A549 (cell line): ENCODE measurements around the gene GMPR2. TPM values are rescaled to one million over a fixed set of nuclear protein-coding genes. Genes with fewer than 3 reads are reported as not detected.

Experiments
- ATAC-seq, 2 experiments: fragments of 200-7000 bp in 1 of 2; fragments of >200 bp in 1 of 2; cut with Nextera tagmentation in 1 of 2; cut with Tn5 transposase in 1 of 2; 3 replicates each; pipeline versions ENCODE4 v1.8.0 to v1.9.1; 2018 to 2020; ENCODE audit warnings: mild to moderate bottlenecking in 1 of 2, moderate library complexity in 1 of 2
- CTCF ChIA-PET: fragments of 300-600 bp; sonication (Branson Sonifier 250); formaldehyde crosslinking; extraction: SDS; loops from one replicate; lab custom pipeline; 2021; ENCODE audit warnings: antibody characterized with exemption, inconsistent platforms; lab: Yijun Ruan, JAX
- POLR2A ChIA-PET: fragments of 350-600 bp; formaldehyde crosslinking; extraction: SDS; loops from one replicate; lab custom pipeline; 2021; ENCODE audit warnings: antibody characterized with exemption, inconsistent platforms; lab: Yijun Ruan, JAX
- DNase-seq, 2 experiments: peaks; one replicate each; pipeline versions ENCODE4 v3.0.0 to v3.0.0-alpha.2; 2011 to 2016; ENCODE audit warnings: low read depth in 1 of 2, low spot score in 1 of 2
- FAIRE-seq: peaks from 2 replicates; lab custom pipeline; 2011; peaks lifted over from hg19 to GRCh38; lab: Jason Lieb, UNC
- H3K27ac ChIP-seq, 2 experiments: fragments of >200 bp; sonication (Bioruptor Twin); formaldehyde crosslinking; 3 replicates each; pipeline ENCODE4 v1.5.1; 2016 to 2017
- H3K4me1 ChIP-seq: fragments of >200 bp; sonication (Bioruptor Twin); formaldehyde crosslinking; 3 replicates; pipeline ENCODE4 v1.6.1; 2016
- H3K4me2 ChIP-seq: fragments of >200 bp; sonication (Bioruptor Twin); formaldehyde crosslinking; 3 replicates; pipeline ENCODE4 v1.6.1; 2016
- H3K4me3 ChIP-seq: fragments of >200 bp; sonication (Bioruptor Twin); formaldehyde crosslinking; 3 replicates; pipeline ENCODE4 v1.5.1; 2016
- H3K9me3 ChIP-seq: fragments of >200 bp; sonication (Bioruptor Twin); formaldehyde crosslinking; 3 replicates; pipeline ENCODE4 v1.6.1; 2016
- ATOH8 ChIP-seq: fragments of 250-450 bp; sonication (Bioruptor Pico); IDR thresholded peaks from 2 replicates; pipeline ENCODE4 v1.5.0; 2020; ENCODE audit warnings: low read depth, mild to moderate bottlenecking, moderate library complexity
- CBX2 ChIP-seq: fragments of 200-600 bp; sonication (generic); IDR thresholded peaks from 2 replicates; pipeline ENCODE4 v1.6.1; 2016; ENCODE audit warnings: low read depth, mild to moderate bottlenecking, borderline replicate concordance
- CHD4 ChIP-seq: fragments of 200-600 bp; sonication (generic); IDR thresholded peaks from 2 replicates; pipeline ENCODE4 v1.6.1; 2016; ENCODE audit warnings: antibody characterized with exemption, mild to moderate bottlenecking, borderline replicate concordance
- CTCF ChIP-seq: fragments of >200 bp; sonication (Bioruptor Twin); formaldehyde crosslinking; IDR thresholded peaks from 3 replicates; pipeline ENCODE4 v1.5.1; 2016
- EHF ChIP-seq: fragments of 250-450 bp; sonication (Bioruptor Pico); IDR thresholded peaks from 2 replicates; pipeline ENCODE4 v1.5.0; 2020; ENCODE audit warnings: mild to moderate bottlenecking
- EHMT2 ChIP-seq: fragments of 200-600 bp; sonication (generic); IDR thresholded peaks from 2 replicates; pipeline ENCODE4 v1.6.1; 2016; ENCODE audit warnings: antibody characterized with exemption, low read depth, mild to moderate bottlenecking, moderate library complexity
- ELK1 ChIP-seq: fragments of 150-350 bp; IDR thresholded peaks from 2 replicates; pipeline ENCODE4 v1.6.1; 2014; ENCODE audit warnings: low read depth, mild to moderate bottlenecking, low read length
- ESRRA ChIP-seq: fragments of 150-350 bp; IDR thresholded peaks from 2 replicates; pipeline ENCODE4 v1.6.1; 2014; ENCODE audit warnings: mild to moderate bottlenecking, low read length, borderline replicate concordance
- FOSB ChIP-seq: fragments of 250-450 bp; sonication (Bioruptor Pico); IDR thresholded peaks from 2 replicates; pipeline ENCODE4 v1.5.0; 2020; ENCODE audit warnings: mild to moderate bottlenecking, moderate library complexity
- GATA3 ChIP-seq: IDR thresholded peaks from 2 replicates; pipeline ENCODE4 v1.6.1; 2012; ENCODE audit warnings: borderline replicate concordance
- HDAC2 ChIP-seq: fragments of 200-600 bp; sonication (generic); IDR thresholded peaks from 2 replicates; pipeline ENCODE4 v1.6.1; 2016
- HES2 ChIP-seq: fragments of >200 bp; sonication (Bioruptor Twin); formaldehyde crosslinking; IDR thresholded peaks from 2 replicates; pipeline ENCODE4 v1.6.1; 2016
- HOXA7 ChIP-seq: fragments of 250-450 bp; sonication (Bioruptor Pico); IDR thresholded peaks from 2 replicates; pipeline ENCODE4 v1.5.0; 2020; ENCODE audit warnings: mild to moderate bottlenecking, moderate library complexity
- JUN ChIP-seq, 2 experiments: fragments of >200 bp; sonication (Bioruptor Twin); formaldehyde crosslinking; IDR thresholded peaks; 2 replicates in 1 of 2; 3 replicates in 1 of 2; pipeline ENCODE4 v1.6.1; 2016 to 2017
- JUNB ChIP-seq: fragments of >200 bp; sonication (Bioruptor Twin); formaldehyde crosslinking; IDR thresholded peaks from 2 replicates; pipeline ENCODE4 v1.6.1; 2016
- MAX ChIP-seq: IDR thresholded peaks from 2 replicates; pipeline ENCODE4 v1.6.1; 2012
- MAZ ChIP-seq: fragments of 150-350 bp; IDR thresholded peaks from 2 replicates; pipeline ENCODE4 v1.6.1; 2014; ENCODE audit warnings: antibody characterized with exemption, low read depth, low read length, borderline replicate concordance
- MYC ChIP-seq: IDR thresholded peaks from 2 replicates; pipeline ENCODE4 v1.6.1; 2012; ENCODE audit warnings: mild to moderate bottlenecking, inconsistent platforms, low read length, improper control_type of control experiment, borderline replicate concordance
- NFE2L2 ChIP-seq: fragments of 150-350 bp; conservative IDR thresholded peaks from 2 replicates; pipeline ENCODE4 v1.6.1; 2014; ENCODE audit warnings: low read length
- NPAS2 ChIP-seq: fragments of 250-450 bp; sonication (Bioruptor Pico); IDR thresholded peaks from 2 replicates; pipeline ENCODE4 v1.8.0; 2022; ENCODE audit warnings: mild to moderate bottlenecking, moderate library complexity, borderline replicate concordance
- NR3C1 ChIP-seq: fragments of >200 bp; sonication (Bioruptor Twin); formaldehyde crosslinking; IDR thresholded peaks from 3 replicates; pipeline ENCODE4 v1.6.1; 2017
- RARB ChIP-seq: fragments of 250-450 bp; sonication (Bioruptor Pico); IDR thresholded peaks from 2 replicates; pipeline ENCODE4 v1.8.0; 2021; ENCODE audit warnings: mild to moderate bottlenecking, moderate library complexity
- RFX5 ChIP-seq: fragments of 450-650 bp; IDR thresholded peaks from 2 replicates; pipeline ENCODE4 v1.7.1; 2014; ENCODE audit warnings: antibody characterized with exemption, mild to moderate bottlenecking, moderate library complexity
- SMC3 ChIP-seq: fragments of >200 bp; sonication (Bioruptor Twin); formaldehyde crosslinking; IDR thresholded peaks from 3 replicates; pipeline ENCODE4 v1.6.1; 2018; ENCODE audit warnings: inconsistent platforms
- SREBF2 ChIP-seq: fragments of 450-650 bp; IDR thresholded peaks from 2 replicates; pipeline ENCODE4 v1.6.1; 2014; ENCODE audit warnings: mild to moderate bottlenecking, moderate library complexity
- TFCP2L1 ChIP-seq: fragments of 250-450 bp; sonication (Bioruptor Pico); IDR thresholded peaks from 2 replicates; pipeline ENCODE4 v1.5.0; 2021; ENCODE audit warnings: mild to moderate bottlenecking
- USF2 ChIP-seq: fragments of 450-650 bp; IDR thresholded peaks from 2 replicates; pipeline ENCODE4 v1.6.1; 2014; ENCODE audit warnings: antibody characterized with exemption
- ZFP36 ChIP-seq: fragments of 450-650 bp; IDR thresholded peaks from 2 replicates; pipeline ENCODE4 v1.6.1; 2014; ENCODE audit warnings: borderline replicate concordance; ENCODE audit not compliant: partially characterized antibody
- ZNF302 ChIP-seq: fragments of 250-450 bp; sonication (Bioruptor Pico); IDR thresholded peaks from 2 replicates; pipeline ENCODE4 v1.9.0; 2021; ENCODE audit warnings: inconsistent platforms, mild to moderate bottlenecking, moderate library complexity
- ZSCAN20 ChIP-seq: fragments of 250-450 bp; sonication (Bioruptor Pico); IDR thresholded peaks from 2 replicates; pipeline ENCODE4 v1.8.0; 2022; ENCODE audit warnings: mild to moderate bottlenecking, moderate library complexity
- WGBS: methylation state at CpG from one replicate; pipeline ENCODE4 v1.1.6; 2017; ENCODE audit errors: missing lambda C conversion rate; 5-methylcytosine and 5-hydroxymethylcytosine counted together
- polyA plus RNA-seq, 4 experiments: library from polyadenylated mRNA; depleted of rRNA in 3 of 4; stranded (reverse); fragments of >200 nt; fragmentation: RNase III in 1 of 4; extraction: RNeasy Plus Mini Kit Qiagen cat#74134 plus additional on column Dnase treatment in 1 of 4; gene quantifications; 2 replicates in 3 of 4; 3 replicates in 1 of 4; pipeline ENCODE4 v1.2.3, GENCODE V29; 2011 to 2017

GMPR2 gene
- polyA plus RNA-seq, 2 of the 4 experiments (the other 2 are of a cell fraction) = 70.0 to 91.7 TPM

GRCh38 chr14:24250354-24250753, 17.6 kb downstream of the GMPR2 start:
- Histone ChIP-seq H3K4me2 (no peak overlapping the region), H3K4me3 (no peak overlapping the region), H3K27ac (no peak overlapping the region), H3K9me3 (no peaks in the 10 kb centered on the region), H3K4me1 (peaks cover 5% of the 10 kb centered on the region; the same call in 1 of the 3 replicates)
- CTCF ChIA-PET = interaction anchor here (10.7 to 21.7 kb wide), 2 partner anchors 8 to 51 kb away, joined by 76 to 601 read pairs; partner anchors contain the start of genes CIDEB, DHRS1, LTB4R and LTB4R2
- DNase-seq (no peak), FAIRE-seq (no peak), ATAC-seq (no peak)
- POLR2A ChIA-PET = interaction anchor here (1.3 to 2.1 kb wide), 2 partner anchors 8 to 21 kb away, joined by 4 to 9 read pairs; partner anchors contain the start of genes RABGGTA and TINF2
- TF ChIP-seq NPAS2 (CRISPR knock-in tag) = no peak
- no peak for TF ChIP-seq ZFP36
- no peak for TF ChIP-seq MAX
- no peak for TF ChIP-seq RFX5
- no peak for TF ChIP-seq MAZ
- TF ChIP-seq NR3C1 = no peak
- TF ChIP-seq HES2 = no peak
- no peak for TF ChIP-seq ELK1
- no peak for TF ChIP-seq ZNF302 (CRISPR knock-in tag)
- TF ChIP-seq JUN (IDR thresholded peaks at IDR 0.05) = no peak
- TF ChIP-seq ZSCAN20 (CRISPR knock-in tag) = no peak
- TF ChIP-seq ESRRA = no peak
- TF ChIP-seq GATA3 = no peak
- TF ChIP-seq EHMT2 = no peak
- 42% methylated on average over 4 of the region's 4 CpGs for WGBS

- DNase-seq (no peak), ATAC-seq (peak; percentile 47 to 64; a peak in 5 of 6 replicates), FAIRE-seq (no peak)
- H3K27ac ChIP-seq = no peak overlapping the region
- ChIA-PET CTCF (interaction anchor here (0.6 to 21.7 kb wide), 6 partner anchors 10 to 82 kb away, joined by 3 to 601 read pairs (median 3); partner anchors contain the start of genes CIDEB, DHRS1, LTB4R and LTB4R2), POLR2A (interaction anchor here (2.1 kb wide), 2 partner anchors 9 to 19 kb away, joined by 9 to 11 read pairs; partner anchors contain the start of genes RABGGTA and TINF2)
- WGBS = 63% methylated on average over 1 of the region's 1 CpG
- no peak overlapping the region for H3K4me3 ChIP-seq
- no peaks in the 10 kb centered on the region for H3K9me3 ChIP-seq
- peaks cover 5% of the 10 kb centered on the region; the same call in 1 of the 3 replicates for H3K4me1 ChIP-seq
- TF ChIP-seq HOXA7 (CRISPR knock-in tag) (no peak), CTCF (no peak), JUNB (no peak), NFE2L2 (no peak), HES2 (no peak), SMC3 (no peak), ATOH8 (CRISPR knock-in tag) (no peak), FOSB (CRISPR knock-in tag) (no peak), MYC (no peak), USF2 (no peak), CBX2 (no peak), EHF (CRISPR knock-in tag) (no peak), GATA3 (no peak), RARB (no peak), SREBF2 (no peak), TFCP2L1 (CRISPR knock-in tag) (no peak), HDAC2 (no peak), CHD4 (no peak)
- no peak overlapping the region for H3K4me2 ChIP-seq
These were observed 19.2 kb downstream of the GMPR2 start for GRCh38 chr14:24251880-24252288.
